Neural cell (in vitro differentiated cells): Measurements from ENCODE around the gene HCLS1. TPM values are rescaled to one million over a fixed set of nuclear protein-coding genes. Genes with fewer than 3 reads are reported as not detected.

Source experiments
- H2AFZ ChIP-seq: fragments of 200-600, 300-800 bp; sonication (generic), shearing (Covaris generic); 2 replicates; pipeline ENCODE4 v1.6.0; 2014; ENCODE audit warnings: low read depth, mild to moderate bottlenecking, antibody characterized with exemption, low read length, moderate library complexity
- H3F3A ChIP-seq: fragments of 200-600 bp; shearing (Covaris generic); 2 replicates; pipeline ENCODE4 v1.6.1; 2016; ENCODE audit warnings: mild to moderate bottlenecking, moderate library complexity, mixed read lengths, antibody characterized with exemption, low read length; ENCODE audit not compliant: insufficient read depth, poor library complexity, severe bottlenecking
- H3K27ac ChIP-seq: fragments of 200-600, 300-800 bp; sonication (generic), shearing (Covaris generic); 2 replicates; pipeline ENCODE4 v1.5.1; 2014; ENCODE audit warnings: mild to moderate bottlenecking, low read length, moderate library complexity
- H3K27me3 ChIP-seq: fragments of 300-800, 200-600 bp; sonication (generic), shearing (Covaris generic); 2 replicates; pipeline ENCODE4 v1.6.0; 2014; ENCODE audit warnings: mild to moderate bottlenecking, low read depth, low read length, moderate library complexity; ENCODE audit not compliant: insufficient read depth
- H3K36me3 ChIP-seq: fragments of 300-800, 200-600 bp; sonication (generic), shearing (Covaris generic); 2 replicates; pipeline ENCODE4 v1.5.1; 2014; ENCODE audit warnings: mild to moderate bottlenecking, antibody characterized with exemption, low read length, moderate library complexity; ENCODE audit not compliant: insufficient read depth
- H3K4me2 ChIP-seq: fragments of 300-800, 200-600 bp; sonication (generic), shearing (Covaris generic); 2 replicates; pipeline ENCODE4 v1.6.0; 2014; ENCODE audit warnings: mild to moderate bottlenecking, low read length
- H3K4me3 ChIP-seq: fragments of 300-800, 200-600 bp; sonication (generic), shearing (Covaris generic); 2 replicates; pipeline ENCODE4 v1.5.1; 2014; ENCODE audit warnings: mild to moderate bottlenecking, low read length, moderate library complexity
- H3K79me2 ChIP-seq: fragments of 200-600 bp; shearing (Covaris generic); replicated peaks from 2 replicates; pipeline ENCODE4 v1.6.0; 2014; ENCODE audit warnings: mild to moderate bottlenecking, low read length, moderate library complexity; ENCODE audit not compliant: insufficient read depth
- H3K9ac ChIP-seq: fragments of 300-800, 200-600 bp; sonication (generic), shearing (Covaris generic); 2 replicates; pipeline ENCODE4 v1.6.1; 2016; ENCODE audit warnings: mild to moderate bottlenecking, low read length, mixed read lengths
- H3K9me2 ChIP-seq: fragments of 200-600 bp; shearing (Covaris generic); 2 replicates; pipeline ENCODE4 v1.6.1; 2016; ENCODE audit warnings: mild to moderate bottlenecking, low read length, mixed read lengths; ENCODE audit not compliant: insufficient read depth
- H3K9me3 ChIP-seq: fragments of 200-600, 300-800 bp; sonication (generic), shearing (Covaris generic); 2 replicates; pipeline ENCODE4 v1.6.1; 2016; ENCODE audit warnings: mild to moderate bottlenecking, mixed run types, low read length, moderate library complexity, mixed read lengths
- H4K20me1 ChIP-seq: fragments of 200-600 bp; shearing (Covaris generic); 2 replicates; pipeline ENCODE4 v1.6.1; 2016; ENCODE audit warnings: mild to moderate bottlenecking, mixed run types; ENCODE audit not compliant: insufficient read depth
- EP300 ChIP-seq: fragments of 450-650 bp; conservative IDR thresholded peaks from 2 replicates; pipeline ENCODE4 v1.6.1; 2014; ENCODE audit warnings: antibody characterized with exemption, mild to moderate bottlenecking, moderate library complexity; ENCODE audit not compliant: poor library complexity, severe bottlenecking
- EZH2 ChIP-seq: fragments of 200-600, 300-800 bp; shearing (Covaris generic), sonication (generic); IDR thresholded peaks from 2 replicates; pipeline ENCODE4 v1.6.1; 2014; ENCODE audit warnings: antibody characterized with exemption, low read length, borderline replicate concordance, mild to moderate bottlenecking; ENCODE audit not compliant: insufficient read depth, poor library complexity, severe bottlenecking
- MXI1 ChIP-seq: fragments of 450-650 bp; conservative IDR thresholded peaks from 2 replicates; pipeline ENCODE4 v1.6.1; 2014; ENCODE audit warnings: antibody characterized with exemption, mild to moderate bottlenecking; ENCODE audit not compliant: poor library complexity, severe bottlenecking
- POLR2AphosphoS5 ChIP-seq: IDR thresholded peaks from 2 replicates; pipeline ENCODE4 v1.6.1; 2012
- RAD21 ChIP-seq: fragments of 450-650 bp; conservative IDR thresholded peaks from 2 replicates; pipeline ENCODE4 v1.6.1; 2014; ENCODE audit warnings: antibody characterized with exemption, mild to moderate bottlenecking, moderate library complexity
- REST ChIP-seq: IDR thresholded peaks from 2 replicates; pipeline ENCODE4 v1.6.1; 2012; ENCODE audit warnings: borderline replicate concordance
- SMC3 ChIP-seq: fragments of 450-650 bp; conservative IDR thresholded peaks from 2 replicates; pipeline ENCODE4 v1.6.1; 2014; ENCODE audit warnings: antibody characterized with exemption, mild to moderate bottlenecking, moderate library complexity; ENCODE audit not compliant: poor library complexity
- TAF1 ChIP-seq: IDR thresholded peaks from 2 replicates; pipeline ENCODE4 v1.6.1; 2012; ENCODE audit warnings: low read depth
- polyA plus RNA-seq: library from polyadenylated mRNA; depleted of rRNA; stranded (reverse); fragments of >200 nt; gene quantifications from 2 replicates; pipeline ENCODE4 v1.2.3, GENCODE V29; 2014
- small RNA-seq, 3 experiments: library from RNA; depleted of rRNA; stranded (forward); fragments of <200 nt; gene quantifications; one replicate each; pipeline ENCODE3, GENCODE V24; 2012
- TF ChIP-seq, protein P1 (sequence below): fragments of 450-650 bp; IDR thresholded peaks from 2 replicates; pipeline ENCODE4 v1.5.1; 2014; ENCODE audit warnings: antibody characterized with exemption, mild to moderate bottlenecking, moderate library complexity; ENCODE audit not compliant: poor library complexity, severe bottlenecking

Gene HCLS1
- polyA plus RNA-seq, 1 donor from 2014 or later = 0.25 TPM

GRCh38 chr3:121581691-121582090 is 79.0 kb downstream of the HCLS1 start:
- H3K79me2 ChIP-seq = no peaks in the 10 kb centered on the region
- no peaks in the 10 kb centered on the region for H3F3A ChIP-seq
- no peak overlapping the region for H3K4me2 ChIP-seq
- H3K4me3 ChIP-seq = no peak overlapping the region
- no peak overlapping the region for H3K9ac ChIP-seq
- H3K27me3 ChIP-seq = no peaks in the 10 kb centered on the region
- H3K36me3 ChIP-seq = no peaks in the 10 kb centered on the region
- no peaks in the 10 kb centered on the region for H3K9me3 ChIP-seq
- TF ChIP-seq SMC3 (no peak), POLR2AphosphoS5 (no peak), REST (no peak), EZH2 (no peak), RAD21 (no peak), TAF1 (no peak), EP300 (no peak), MXI1 (no peak)
- TF ChIP-seq, protein P1, sequence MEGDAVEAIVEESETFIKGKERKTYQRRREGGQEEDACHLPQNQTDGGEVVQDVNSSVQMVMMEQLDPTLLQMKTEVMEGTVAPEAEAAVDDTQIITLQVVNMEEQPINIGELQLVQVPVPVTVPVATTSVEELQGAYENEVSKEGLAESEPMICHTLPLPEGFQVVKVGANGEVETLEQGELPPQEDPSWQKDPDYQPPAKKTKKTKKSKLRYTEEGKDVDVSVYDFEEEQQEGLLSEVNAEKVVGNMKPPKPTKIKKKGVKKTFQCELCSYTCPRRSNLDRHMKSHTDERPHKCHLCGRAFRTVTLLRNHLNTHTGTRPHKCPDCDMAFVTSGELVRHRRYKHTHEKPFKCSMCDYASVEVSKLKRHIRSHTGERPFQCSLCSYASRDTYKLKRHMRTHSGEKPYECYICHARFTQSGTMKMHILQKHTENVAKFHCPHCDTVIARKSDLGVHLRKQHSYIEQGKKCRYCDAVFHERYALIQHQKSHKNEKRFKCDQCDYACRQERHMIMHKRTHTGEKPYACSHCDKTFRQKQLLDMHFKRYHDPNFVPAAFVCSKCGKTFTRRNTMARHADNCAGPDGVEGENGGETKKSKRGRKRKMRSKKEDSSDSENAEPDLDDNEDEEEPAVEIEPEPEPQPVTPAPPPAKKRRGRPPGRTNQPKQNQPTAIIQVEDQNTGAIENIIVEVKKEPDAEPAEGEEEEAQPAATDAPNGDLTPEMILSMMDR = no peak
- no peaks in the 10 kb centered on the region for H4K20me1 ChIP-seq
- H2AFZ ChIP-seq = no peak overlapping the region
- H3K27ac ChIP-seq = no peak overlapping the region
- no peaks in the 10 kb centered on the region for H3K9me2 ChIP-seq

Small RNA genes within 50 kb of the gene (small RNA-seq; reads per million reads assigned to genes)
- gene RNU4-62P = 0 to 0.16 (median 0) reads per million in 3 experiments

Other genes starting within 250 kb of the HCLS1 start
- 0.10 and 0.16 TPM in 2 replicates for gene POLQ, start 114.9 kb downstream of the HCLS1 start, polyA plus RNA-seq
- not detected in 2 replicates for gene ARGFX, start 93.0 kb downstream of the HCLS1 start, polyA plus RNA-seq
- gene FBXO40, start 67.5 kb downstream of the HCLS1 start, polyA plus RNA-seq = not detected in 2 replicates
- gene GOLGB1, start 88.8 kb upstream of the HCLS1 start, polyA plus RNA-seq = 29.3 and 30.2 TPM in 2 replicates
- gene IQCB1, start 174.2 kb upstream of the HCLS1 start, polyA plus RNA-seq = 50.2 and 51.8 TPM in 2 replicates
- gene EAF2, start 174.3 kb upstream of the HCLS1 start, polyA plus RNA-seq = 1.2 and 2.0 TPM in 2 replicates
- 1.6 TPM in 2 replicates for gene SLC15A2, start 233.5 kb upstream of the HCLS1 start, polyA plus RNA-seq